Progenitor cell of endocrine pancreas (in vitro differentiated cells): ENCODE results near the gene KIAA1328. TPM values are rescaled to one million over a fixed set of nuclear protein-coding genes. Genes with fewer than 3 reads are reported as not detected.
A peak's percentile ranks its signal among the peaks of the same experiment; 100 is the strongest.

Experiments used
- DNase-seq: peaks from one replicate; pipeline ENCODE4 v3.0.0; 2021; ENCODE audit warnings: low spot score; ENCODE audit not compliant: unreplicated experiment
- H3K27ac Mint-ChIP-seq: 2 replicates; pipeline ENCODE4 v1.8.0; 2021; ENCODE audit warnings: mild to moderate bottlenecking, moderate library complexity, mixed read lengths
- H3K27me3 Mint-ChIP-seq: 2 replicates; pipeline ENCODE4 v1.8.0; 2021; ENCODE audit warnings: mixed read lengths
- H3K36me3 Mint-ChIP-seq: 2 replicates; pipeline ENCODE4 v1.8.0; 2022; ENCODE audit warnings: mixed read lengths; ENCODE audit not compliant: insufficient read depth
- H3K4me1 Mint-ChIP-seq: 2 replicates; pipeline ENCODE4 v1.8.0; 2021; ENCODE audit warnings: low read depth, mixed read lengths
- H3K4me3 Mint-ChIP-seq: 2 replicates; pipeline ENCODE4 v1.8.0; 2021; ENCODE audit warnings: low read depth, mild to moderate bottlenecking, moderate library complexity, mixed read lengths
- H3K9me3 Mint-ChIP-seq: 2 replicates; pipeline ENCODE4 v1.8.0; 2021; ENCODE audit warnings: low read depth, mixed read lengths
- CTCF ChIP-seq: fragments of 200-600 bp; sonication (generic); IDR thresholded peaks from one replicate; pipeline ENCODE4 v1.5.0; 2021; ENCODE audit warnings: antibody characterized with exemption, mild to moderate bottlenecking; ENCODE audit not compliant: unreplicated experiment
- total RNA-seq: library from RNA; stranded (reverse); gene quantifications from 2 replicates; pipeline ENCODE4 v1.2.1, GENCODE V29; 2021

The KIAA1328 gene
- total RNA-seq, 1 donor from 2014 or later = 12.4 TPM

DNA sequence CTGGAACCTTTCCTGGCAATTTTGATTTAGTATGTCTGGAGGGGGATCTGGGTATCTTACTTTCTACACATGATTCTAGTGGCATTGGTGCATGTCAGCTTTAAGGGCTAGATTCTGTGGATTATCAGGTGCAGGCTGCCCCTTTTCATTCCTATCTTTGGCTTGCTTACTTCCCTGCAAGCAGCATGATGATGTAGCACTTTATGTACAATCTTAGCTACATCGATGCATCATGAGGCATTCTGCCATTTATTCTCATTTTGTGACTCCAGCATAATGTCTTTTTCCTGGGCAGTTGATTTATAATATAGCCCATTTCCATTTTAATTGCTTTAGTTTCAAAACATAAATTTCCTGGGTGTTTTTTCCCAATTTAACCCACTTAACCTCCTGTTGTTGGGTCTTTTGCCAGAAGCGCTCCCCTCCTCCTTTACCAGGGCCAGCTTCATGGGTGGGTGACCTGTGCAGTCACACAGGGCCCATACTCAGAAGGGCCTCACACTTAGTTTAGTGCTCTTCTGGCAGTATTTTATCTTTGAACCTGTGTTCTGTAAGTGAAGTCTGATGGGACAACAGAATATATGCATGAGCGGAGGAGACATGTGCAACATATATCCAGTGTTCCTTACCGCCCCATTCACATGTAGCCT is 36.2 kb upstream of the KIAA1328 start:
- peaks cover 4% of the 10 kb centered on the region for H3K9me3 Mint-ChIP-seq
- H3K27me3 Mint-ChIP-seq = no peaks in the 10 kb centered on the region
- no peak overlapping the region for H3K27ac Mint-ChIP-seq
- H3K4me1 Mint-ChIP-seq = peaks cover 3% of the 10 kb centered on the region
- DNase-seq = no peak
- TF ChIP-seq CTCF = no peak
- H3K36me3 Mint-ChIP-seq = peaks cover 35% of the 10 kb centered on the region
- H3K4me3 Mint-ChIP-seq = no peak overlapping the region

DNA sequence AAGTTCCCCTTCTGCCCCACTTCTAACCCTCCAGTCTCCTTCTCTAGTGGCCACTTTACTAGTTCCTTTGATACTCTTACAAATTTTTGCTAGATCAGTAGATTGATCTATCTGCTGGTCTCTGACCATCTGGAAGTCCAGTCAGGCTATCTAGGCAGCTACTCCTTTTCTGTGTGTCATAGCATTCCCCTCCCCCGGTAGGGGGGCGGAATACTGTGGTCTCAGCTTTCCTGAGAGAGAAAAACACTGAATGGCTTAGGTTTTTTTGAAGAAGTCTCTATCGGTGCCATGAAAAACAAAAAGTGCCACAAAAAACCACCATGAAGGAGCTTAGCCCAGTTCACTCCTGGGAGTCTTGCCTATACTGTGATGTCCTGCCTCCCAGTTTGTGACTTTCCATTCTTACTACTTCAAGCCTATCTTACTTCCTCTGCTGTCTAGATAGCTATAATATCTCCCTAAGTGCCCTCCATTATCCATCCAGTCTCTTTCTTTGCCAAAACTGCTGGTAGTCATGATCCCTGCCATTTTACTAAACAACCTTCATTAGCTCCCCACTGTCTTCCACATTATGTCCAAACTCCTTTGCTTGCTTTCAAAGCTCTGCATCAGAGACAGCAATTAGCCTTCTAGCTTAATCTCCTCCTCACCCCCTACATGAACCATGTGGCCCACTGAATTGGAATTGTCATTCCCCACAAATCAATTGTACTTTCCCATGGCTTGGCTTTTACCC is 30.0 kb upstream of the KIAA1328 start:
- Mint-ChIP-seq H3K4me1 (peaks cover 3% of the 10 kb centered on the region), H3K36me3 (peaks cover 46% of the 10 kb centered on the region), H3K9me3 (no peaks in the 10 kb centered on the region), H3K4me3 (no peak overlapping the region), H3K27ac (no peak overlapping the region), H3K27me3 (no peaks in the 10 kb centered on the region)
- no peak for TF ChIP-seq CTCF
- DNase-seq = no peak

GRCh38 chr18:36805105-36805504 is 23.8 kb upstream of the KIAA1328 start:
- H3K4me3 Mint-ChIP-seq = no peak overlapping the region
- H3K4me1 Mint-ChIP-seq = no peaks in the 10 kb centered on the region
- H3K36me3 Mint-ChIP-seq = peaks cover 43% of the 10 kb centered on the region
- H3K9me3 Mint-ChIP-seq = no peaks in the 10 kb centered on the region
- DNase-seq = no peak
- no peaks in the 10 kb centered on the region for H3K27me3 Mint-ChIP-seq
- no peak for TF ChIP-seq CTCF
- H3K27ac Mint-ChIP-seq = no peak overlapping the region

- H3K4me3 Mint-ChIP-seq = no peak overlapping the region
- no peak overlapping the region for H3K27ac Mint-ChIP-seq
- no peak for TF ChIP-seq CTCF
- H3K36me3 Mint-ChIP-seq = peaks cover 21% of the 10 kb centered on the region
- no peaks in the 10 kb centered on the region for H3K9me3 Mint-ChIP-seq
- no peaks in the 10 kb centered on the region for H3K27me3 Mint-ChIP-seq
- H3K4me1 Mint-ChIP-seq = peaks cover 5% of the 10 kb centered on the region
- no peak for DNase-seq
Observed at GRCh38 chr18:36808681-36809080, 20.2 kb upstream of the KIAA1328 start.

GRCh38 chr18:36809590-36810381 is 19.1 kb upstream of the KIAA1328 start:
- DNase-seq = peak; percentile 11

More at GRCh38 chr18:36809590-36810381, 19.1 kb upstream of the KIAA1328 start:
- peaks cover 17% of the 10 kb centered on the region for H3K36me3 Mint-ChIP-seq
- no peak overlapping the region for H3K4me3 Mint-ChIP-seq
- no peaks in the 10 kb centered on the region for H3K27me3 Mint-ChIP-seq
- H3K27ac Mint-ChIP-seq = no peak overlapping the region
- peaks cover 8% of the 10 kb centered on the region for H3K4me1 Mint-ChIP-seq
- TF ChIP-seq CTCF = peak; percentile 90
- H3K9me3 Mint-ChIP-seq = no peaks in the 10 kb centered on the region
